A204.1 (cell line): ENCODE data around the gene ABTB2.

Experiments used
- FAIRE-seq: peaks from 2 replicates; lab custom pipeline; 2012; peaks lifted over from hg19 to GRCh38; lab: Jason Lieb, UNC

The ABTB2 gene

GRCh38 chr11:34166806-34167740, 190.7 kb downstream of the ABTB2 start:
- no peak for FAIRE-seq

- FAIRE-seq = no peak
Observed at GRCh38 chr11:34165786-34166555, 191.8 kb downstream of the ABTB2 start.

- FAIRE-seq = no peak
Observed at GRCh38 chr11:34165121-34165520, 192.7 kb downstream of the ABTB2 start.

- FAIRE-seq = no peak
Observed at GRCh38 chr11:34162856-34163255, 195.0 kb downstream of the ABTB2 start.

GRCh38 chr11:34162493-34162820, 195.4 kb downstream of the ABTB2 start:
- FAIRE-seq = no peak

- no peak for FAIRE-seq
Observed at GRCh38 chr11:34161812-34162492, 195.9 kb downstream of the ABTB2 start.

- no peak for FAIRE-seq
Observed at GRCh38 chr11:34161361-34161760, 196.4 kb downstream of the ABTB2 start.

- FAIRE-seq = no peak
Observed at GRCh38 chr11:34160791-34161190, 197.0 kb downstream of the ABTB2 start.

GRCh38 chr11:34160049-34160721, 197.6 kb downstream of the ABTB2 start:
- no peak for FAIRE-seq

- no peak for FAIRE-seq
Observed at GRCh38 chr11:34158661-34159060, 199.1 kb downstream of the ABTB2 start.

- no peak for FAIRE-seq
Observed at GRCh38 chr11:34157163-34157562, 200.6 kb downstream of the ABTB2 start.

- FAIRE-seq = no peak
Observed at GRCh38 chr11:34155757-34156062, 202.1 kb downstream of the ABTB2 start.

- no peak for FAIRE-seq
Observed at GRCh38 chr11:34155057-34155756, 202.6 kb downstream of the ABTB2 start.

- FAIRE-seq = no peak
Observed at GRCh38 chr11:34154059-34154875, 203.5 kb downstream of the ABTB2 start.

GRCh38 chr11:34151916-34152845, 205.6 kb downstream of the ABTB2 start:
- no peak for FAIRE-seq

- FAIRE-seq = no peak
Observed at GRCh38 chr11:34151166-34151565, 206.6 kb downstream of the ABTB2 start.

GRCh38 chr11:34150494-34151151, 207.2 kb downstream of the ABTB2 start:
- no peak for FAIRE-seq

GRCh38 chr11:34149786-34150185, 208.0 kb downstream of the ABTB2 start:
- no peak for FAIRE-seq

- no peak for FAIRE-seq
Observed at GRCh38 chr11:34149274-34149673, 208.5 kb downstream of the ABTB2 start.
